Jurkat, Clone E6-1 (cell line): ENCODE data around the gene TSSK2.
A peak's percentile ranks its signal among the peaks of the same experiment; 100 is the strongest.

Experiments
- DNase-seq: peaks from one replicate; pipeline ENCODE4 v3.0.0-alpha.2; 2011; ENCODE audit warnings: low read depth, low spot score
- H3K4me3 ChIP-seq: 2 replicates; pipeline ENCODE4 v1.5.1; 2011; ENCODE audit warnings: mild to moderate bottlenecking, low read length, control low read depth, moderate library complexity

TSSK2 gene

GRCh38 chr22:19136915-19137314 lies 5.8 kb downstream of the TSSK2 start:
- no peak for DNase-seq
- H3K4me3 ChIP-seq, result no peak overlapping the region

DNA sequence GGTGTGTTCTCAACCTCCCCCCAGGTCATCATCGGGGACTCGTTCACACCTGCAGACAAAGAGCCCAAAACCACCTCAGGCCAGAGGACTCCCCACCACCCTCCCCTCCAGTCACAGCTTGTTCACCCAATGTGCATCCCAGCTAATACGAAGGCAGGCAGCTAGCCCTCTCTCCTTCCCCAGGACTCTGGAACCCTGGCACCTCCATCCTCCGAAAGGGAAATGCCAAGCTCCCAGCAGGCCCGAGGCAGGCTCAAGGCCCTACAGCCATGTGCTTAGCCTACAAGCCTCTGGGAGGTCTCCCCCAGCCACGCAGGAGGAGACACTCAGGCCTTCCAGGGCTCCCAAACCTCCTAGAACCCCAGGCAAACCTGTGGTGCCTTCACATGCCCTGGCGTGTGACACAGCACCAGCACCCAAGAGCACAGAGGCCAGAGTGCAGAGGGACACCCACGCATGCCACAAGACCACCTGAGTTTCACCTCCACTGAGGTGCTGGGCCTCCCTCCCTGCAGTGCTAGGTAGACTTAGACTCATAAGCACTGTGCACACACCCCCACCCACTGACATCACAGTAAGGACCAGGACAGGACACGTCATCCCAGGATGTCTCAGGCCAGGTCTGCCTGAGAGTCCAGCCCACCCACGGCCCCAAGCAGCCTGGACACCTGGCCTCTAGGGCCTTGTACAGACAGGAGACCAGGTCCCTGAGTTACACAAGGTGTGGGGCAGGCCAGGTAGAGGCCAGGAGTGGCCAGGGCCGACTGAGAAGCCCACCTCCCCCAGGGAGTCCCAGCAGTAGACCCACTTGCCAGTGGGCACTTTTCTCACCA lies 6.5 kb downstream of the TSSK2 start:
- no peak overlapping the region for H3K4me3 ChIP-seq
- no peak for DNase-seq

- no peak overlapping the region for H3K4me3 ChIP-seq
- DNase-seq, result no peak
These were observed 7.3 kb downstream of the TSSK2 start for GRCh38 chr22:19138217-19139000.

DNA sequence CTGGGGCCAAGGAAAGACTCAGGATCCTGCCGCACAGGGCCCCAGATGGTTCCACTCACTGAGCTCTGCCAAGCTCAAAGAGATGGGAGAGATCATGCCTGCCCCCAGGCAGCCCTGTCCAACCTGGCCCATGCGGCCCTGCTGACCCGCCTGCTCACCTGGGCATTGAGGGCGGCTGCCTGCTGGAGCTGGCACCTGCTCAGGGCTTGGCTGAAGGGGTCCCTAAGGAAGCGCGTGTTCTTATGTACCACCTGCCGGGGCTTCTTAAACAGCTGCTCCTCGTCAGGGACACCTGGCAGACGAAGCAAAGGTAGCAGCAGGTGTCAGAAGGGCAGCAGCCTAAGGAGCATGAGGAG lies 7.9 kb downstream of the TSSK2 start:
- no peak for DNase-seq
- H3K4me3 ChIP-seq, result no peak overlapping the region

DNA sequence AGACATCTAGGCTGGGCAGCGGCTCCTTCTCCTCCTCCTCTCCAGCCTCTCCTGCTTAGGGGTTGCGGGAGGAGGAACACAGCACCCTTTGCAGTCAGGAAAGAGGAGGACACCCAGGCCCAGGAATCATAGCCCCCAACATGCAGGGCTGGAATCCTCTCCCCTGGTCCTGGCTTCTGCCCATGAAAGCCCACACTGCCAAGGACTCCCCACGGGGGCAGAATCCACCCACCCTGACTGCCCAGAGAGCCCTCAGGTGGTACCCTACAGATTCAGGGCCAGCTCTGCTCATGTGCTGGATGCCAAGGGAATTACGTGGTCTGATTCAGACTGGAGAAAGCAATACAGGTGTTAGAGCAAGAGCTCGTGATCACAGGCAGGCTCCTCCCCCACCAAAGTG lies 8.9 kb downstream of the TSSK2 start:
- no peak for DNase-seq
- H3K4me3 ChIP-seq, result no peak overlapping the region

- no peak overlapping the region for H3K4me3 ChIP-seq
- DNase-seq, result no peak
These were observed 11.3 kb downstream of the TSSK2 start for GRCh38 chr22:19142394-19142793.

DNA sequence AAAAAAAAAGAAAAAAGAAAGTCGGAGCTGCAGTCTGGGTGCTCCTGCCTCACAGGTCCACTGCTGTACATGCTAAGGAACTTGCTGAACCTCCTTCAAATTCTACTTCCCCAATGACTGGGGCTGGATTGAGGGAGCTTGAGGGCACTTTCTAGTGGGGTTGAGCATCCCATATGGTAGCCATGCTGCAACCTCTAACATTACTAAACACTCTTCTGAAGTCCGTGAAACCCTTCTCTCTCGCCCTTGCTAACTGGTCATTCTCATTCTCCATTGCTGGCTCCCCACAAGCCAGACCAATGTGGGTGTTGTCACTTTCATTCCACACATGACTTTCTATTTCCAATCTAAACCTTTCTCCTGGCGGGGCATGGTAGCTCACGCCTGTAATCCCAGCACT lies 12.1 kb downstream of the TSSK2 start:
- H3K4me3 ChIP-seq, result peak overlapping the region; percentile 80; the same call in 1 of the 2 replicates
- no peak for DNase-seq

DNA sequence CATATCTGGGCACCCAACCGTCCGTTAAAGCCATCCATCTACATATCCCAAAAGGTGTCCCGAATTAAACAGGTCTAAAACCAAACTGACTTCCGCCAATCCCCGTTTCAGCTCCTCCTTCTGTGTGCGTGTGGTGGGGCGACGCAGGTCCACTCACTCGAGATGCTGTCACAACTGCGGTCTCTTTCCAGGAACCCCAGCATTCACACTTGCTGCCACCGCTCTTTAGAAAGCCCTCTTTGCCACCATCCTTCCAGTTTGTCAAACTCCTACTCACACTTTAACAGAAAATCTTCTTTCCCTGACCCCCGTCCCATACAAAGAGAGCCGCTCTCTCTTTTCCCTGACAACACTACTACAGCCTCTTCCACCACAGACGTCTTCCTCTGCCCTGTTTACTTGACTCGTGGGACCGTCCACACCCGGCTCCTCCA lies 12.9 kb downstream of the TSSK2 start:
- peak overlapping the region; percentile 80 for H3K4me3 ChIP-seq
- no peak for DNase-seq

DNA sequence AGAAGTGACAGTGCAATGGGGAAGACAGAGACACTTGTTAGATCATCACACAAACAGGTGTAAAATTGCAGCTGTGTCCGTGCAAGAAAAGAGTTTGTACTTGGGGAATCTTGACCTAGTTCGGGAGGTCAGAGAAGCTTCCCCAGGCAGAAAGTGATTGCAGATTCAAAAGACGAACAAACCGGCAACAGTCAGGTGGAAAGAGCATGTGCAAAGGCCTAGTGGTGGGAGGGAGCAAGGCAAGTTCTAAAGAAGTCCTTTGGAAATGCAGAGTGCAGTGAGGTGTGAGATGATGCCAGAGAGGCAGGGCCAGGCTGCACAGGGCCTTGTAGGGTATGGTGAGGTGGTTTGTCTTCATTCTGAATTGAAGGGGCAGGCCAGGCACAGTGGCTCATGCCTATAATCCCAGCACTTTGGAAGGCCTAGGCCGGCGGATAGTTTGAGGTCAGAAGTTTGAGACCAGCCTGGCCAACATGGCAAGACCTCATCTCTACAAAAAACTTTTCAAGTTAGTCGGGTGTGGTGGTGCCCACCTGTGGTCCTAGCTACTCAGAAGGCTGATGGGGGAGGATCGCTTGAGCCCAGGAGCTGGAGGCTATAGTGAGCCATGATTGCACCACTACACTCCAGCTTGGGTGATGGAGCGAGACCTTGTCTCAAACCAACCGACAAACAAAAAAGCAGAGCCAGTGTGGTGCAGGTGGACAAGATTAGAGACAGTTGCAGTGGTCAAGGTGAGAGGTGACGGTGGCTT lies 15.3 kb downstream of the TSSK2 start:
- H3K4me3 ChIP-seq, result no peak overlapping the region
- DNase-seq, result peak; percentile 39

GRCh38 chr22:19147195-19147780 lies 16.2 kb downstream of the TSSK2 start:
- DNase-seq, result no peak
- H3K4me3 ChIP-seq, result no peak overlapping the region

DNA sequence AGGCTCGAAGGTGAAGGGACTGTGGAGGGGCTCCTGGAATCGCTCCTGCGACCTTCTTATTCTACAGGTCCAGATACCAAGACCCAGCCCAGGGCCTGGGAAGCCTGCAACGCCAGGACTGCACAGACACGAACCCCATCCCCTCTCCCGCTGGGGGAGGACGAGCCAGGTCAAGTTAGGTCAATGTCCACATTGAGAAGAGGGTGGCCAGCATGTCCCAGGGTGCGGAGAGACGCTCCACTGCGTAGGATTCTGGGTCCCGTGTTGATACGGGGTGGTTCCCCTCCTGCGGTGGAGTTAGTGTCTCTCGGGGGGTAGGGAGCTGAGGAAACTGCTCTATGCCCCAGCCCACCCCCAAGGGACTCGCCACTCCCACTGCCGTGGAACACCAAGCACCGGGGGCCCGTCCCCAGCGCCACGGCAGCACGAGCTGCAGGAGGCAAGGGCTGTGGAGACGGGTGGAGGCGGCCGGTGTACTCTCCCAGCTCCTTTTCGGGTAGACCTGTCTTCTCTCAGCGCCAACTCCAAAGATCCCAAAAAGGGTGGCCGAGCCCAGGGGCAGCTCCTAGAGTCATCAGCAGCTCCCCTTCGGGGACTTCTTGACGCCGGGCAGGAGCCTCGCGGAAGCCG lies 17.4 kb downstream of the TSSK2 start:
- no peak overlapping the region for H3K4me3 ChIP-seq
- DNase-seq, result no peak

DNA sequence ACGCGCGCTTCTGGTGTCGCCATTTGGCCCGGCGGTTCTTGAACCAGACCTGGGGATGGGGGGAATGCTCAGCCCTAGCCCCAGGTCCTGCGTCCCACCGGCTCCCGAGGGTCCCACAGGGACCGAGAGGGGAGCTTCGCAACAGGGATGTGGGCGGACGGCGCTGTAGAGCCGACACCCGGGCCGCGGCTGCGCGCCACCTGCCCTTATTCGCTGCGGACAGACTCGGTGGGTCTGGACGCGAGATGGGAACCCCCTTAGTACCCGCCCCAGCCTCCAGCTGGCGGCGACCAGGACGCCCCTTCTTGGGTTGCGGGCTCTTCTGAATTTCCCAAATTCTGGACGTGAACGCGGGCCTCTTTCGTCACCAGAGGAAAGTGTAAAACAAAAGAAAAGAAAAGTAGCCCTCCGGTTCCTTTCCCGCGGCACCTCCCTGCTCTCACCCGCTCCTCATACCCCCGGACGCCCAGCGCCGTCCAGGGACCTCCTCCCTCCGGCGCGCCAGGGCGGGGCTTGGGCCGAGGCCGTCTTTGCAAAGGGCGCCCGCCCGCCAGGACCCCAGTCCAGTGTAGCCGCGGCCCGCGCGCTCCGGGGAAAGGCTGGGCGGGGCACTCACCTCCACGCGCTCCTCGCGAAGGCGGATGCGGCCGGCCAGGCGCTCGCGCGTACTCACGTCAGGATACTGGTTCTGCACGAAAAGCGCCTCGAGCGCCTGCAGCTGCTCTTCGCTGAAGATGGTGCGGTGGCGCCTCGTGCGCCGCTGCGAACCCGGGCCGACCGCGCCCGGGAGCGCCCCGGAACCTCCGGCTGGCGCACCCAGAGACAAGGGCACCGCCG lies 18.2 kb downstream of the TSSK2 start:
- no peak overlapping the region for H3K4me3 ChIP-seq
- DNase-seq, result no peak

DNA sequence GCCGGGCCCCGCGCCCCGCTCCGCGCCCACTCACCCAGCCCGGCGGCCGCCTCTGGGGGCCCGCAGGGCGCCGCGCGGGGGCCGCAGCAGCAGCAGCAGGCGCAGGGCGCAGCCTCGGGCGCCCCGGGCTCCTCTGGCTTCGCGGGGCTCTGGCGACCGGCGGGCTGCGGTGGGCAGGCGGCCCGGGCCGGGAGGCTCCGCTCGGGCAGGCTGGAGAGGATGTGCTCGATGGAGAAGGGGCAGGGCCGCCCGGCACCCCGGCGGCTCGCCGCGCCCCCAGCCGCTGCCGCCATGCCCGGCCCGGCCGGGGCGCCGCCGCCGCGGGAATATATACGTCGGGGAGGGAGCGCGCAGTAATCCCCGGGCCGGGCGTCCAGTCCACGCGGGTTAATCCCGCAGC lies 18.9 kb downstream of the TSSK2 start, which contains the start of gene GSC2:
TSS of gene GSC2 (minus strand) at position 302 of the 400 bp plus-strand sequence. CDS start at position 293, 9 bp downstream.
- H3K4me3 ChIP-seq, result no peak within 1 kb of the TSS
- DNase-seq, result no peak

- H3K4me3 ChIP-seq, result no peak overlapping the region
- DNase-seq, result no peak
These were observed 19.6 kb downstream of the TSSK2 start for GRCh38 chr22:19150482-19151328.

GRCh38 chr22:19151329-19152191 lies 20.5 kb downstream of the TSSK2 start:
- H3K4me3 ChIP-seq, result no peak overlapping the region
- no peak for DNase-seq
